GM19238 (cell line): ENCODE measurements around the gene GPC6.

Experiments
- DNase-seq: peaks from one replicate; pipeline ENCODE4 v3.0.0; 2011; ENCODE audit warnings: low spot score; ENCODE audit not compliant: insufficient read length

Gene GPC6

GRCh38 chr13:94233401-94233800 lies 1006.8 kb downstream of the GPC6 start:
- DNase-seq, result no peak

GRCh38 chr13:94233837-94234236 lies 1007.2 kb downstream of the GPC6 start:
- no peak for DNase-seq

GRCh38 chr13:94234738-94235137 lies 1008.1 kb downstream of the GPC6 start:
- DNase-seq, result no peak

GRCh38 chr13:94236132-94236531 lies 1009.5 kb downstream of the GPC6 start:
- DNase-seq, result no peak

- no peak for DNase-seq
Measured at GRCh38 chr13:94236872-94237271, 1010.3 kb downstream of the GPC6 start.

- DNase-seq, result no peak
Measured at GRCh38 chr13:94239135-94239534, 1012.5 kb downstream of the GPC6 start.

GRCh38 chr13:94242554-94242953 lies 1015.9 kb downstream of the GPC6 start:
- no peak for DNase-seq

- no peak for DNase-seq
Measured at GRCh38 chr13:94243551-94243950, 1016.9 kb downstream of the GPC6 start.

- DNase-seq, result no peak
Measured at GRCh38 chr13:94246495-94246894, 1019.9 kb downstream of the GPC6 start.

GRCh38 chr13:94247890-94248289 lies 1021.3 kb downstream of the GPC6 start:
- DNase-seq, result no peak

- DNase-seq, result no peak
Measured at GRCh38 chr13:94248454-94249228, 1022.0 kb downstream of the GPC6 start.

- DNase-seq, result no peak
Measured at GRCh38 chr13:94249512-94249911, 1022.9 kb downstream of the GPC6 start.

- DNase-seq, result no peak
Measured at GRCh38 chr13:94251831-94252608, 1025.4 kb downstream of the GPC6 start.

GRCh38 chr13:94254737-94255136 lies 1028.1 kb downstream of the GPC6 start:
- no peak for DNase-seq

GRCh38 chr13:94256721-94257120 lies 1030.1 kb downstream of the GPC6 start:
- DNase-seq, result no peak

GRCh38 chr13:94259984-94260383 lies 1033.4 kb downstream of the GPC6 start:
- DNase-seq, result no peak

- DNase-seq, result no peak
Measured at GRCh38 chr13:94261163-94261562, 1034.6 kb downstream of the GPC6 start.

- no peak for DNase-seq
Measured at GRCh38 chr13:94263038-94263437, 1036.4 kb downstream of the GPC6 start.

- DNase-seq, result no peak
Measured at GRCh38 chr13:94267581-94268366, 1041.2 kb downstream of the GPC6 start.

- no peak for DNase-seq
Measured at GRCh38 chr13:94268661-94269060, 1042.1 kb downstream of the GPC6 start.

GRCh38 chr13:94269557-94269956 lies 1043.0 kb downstream of the GPC6 start:
- DNase-seq, result no peak

- no peak for DNase-seq
Measured at GRCh38 chr13:94270556-94270955, 1043.9 kb downstream of the GPC6 start.
